ENCODE data around the gene LDLRAD3. TPM values are rescaled to one million over a fixed set of nuclear protein-coding genes. Genes with fewer than 3 reads are reported as not detected.

Gene LDLRAD3
- total RNA-seq, 1 experiment from 2014 or later, result 12.1 TPM

GRCh38 chr11:36047344-36047743 is 103.5 kb downstream of the LDLRAD3 start:
- peaks cover 0 to 2% of the 10 kb centered on the region in 2 experiments; a peak in 1 of 5 replicates for H3K9me3 Mint-ChIP-seq
- H3K27ac Mint-ChIP-seq, result no peak overlapping the region

More at GRCh38 chr11:36047344-36047743, 103.5 kb downstream of the LDLRAD3 start:
- Histone ChIP-seq H2BK20ac (ENCODE audit: low read depth, low read length, poor library complexity, severe bottlenecking) (no peak overlapping the region), H3K4me1 (ENCODE audit: insufficient read depth, low read length) (no peaks in the 10 kb centered on the region), H3K79me2 (ENCODE audit: insufficient read depth, low read length) (no peaks in the 10 kb centered on the region), H2BK15ac (ENCODE audit: low read depth, low read length) (no peak overlapping the region), H3K23ac (ENCODE audit: insufficient read length, low read depth, low read length) (no peak overlapping the region), H3K18ac (ENCODE audit: insufficient read length, low read depth, low read length) (no peak overlapping the region), H3K4me2 (ENCODE audit: insufficient read depth, insufficient read length, low read length) (no peak overlapping the region), H3T11ph (ENCODE audit: low read length) (no peak overlapping the region), H3K9me3 (ENCODE audit: control insufficient read depth, low read depth, low read length) (no peaks in the 10 kb centered on the region), H4K5ac (ENCODE audit: insufficient read length, low read depth, low read length) (no peak overlapping the region), H3K27ac (ENCODE audit: insufficient read length, low read depth, low read length) (no peak overlapping the region), H3K9ac (ENCODE audit: extremely low read depth, insufficient read length, low read length) (no peak overlapping the region), H3K14ac (ENCODE audit: insufficient read depth, low read length) (no peak overlapping the region), H4K20me1 (ENCODE audit: control insufficient read depth, insufficient read depth, insufficient read length) (no peaks in the 10 kb centered on the region), H3K27me3 (ENCODE audit: insufficient read depth, low read length) (no peaks in the 10 kb centered on the region), H2AK5ac (ENCODE audit: insufficient read length, low read length) (no peak overlapping the region), H2AFZ (ENCODE audit: low read length) (no peak overlapping the region), H2BK12ac (ENCODE audit: insufficient read length, low read depth, low read length) (no peak overlapping the region), H3K23me2 (ENCODE audit: insufficient read length, low read depth, low read length, poor library complexity, severe bottlenecking) (no peaks in the 10 kb centered on the region), H2BK120ac (ENCODE audit: low read depth, low read length, poor library complexity, severe bottlenecking) (no peak overlapping the region), H3K4ac (ENCODE audit: low read depth, low read length) (no peak overlapping the region), H3K79me1 (ENCODE audit: insufficient read depth, low read depth, low read length, poor library complexity, severe bottlenecking) (no peaks in the 10 kb centered on the region), H2BK5ac (ENCODE audit: insufficient read length, low read length) (no peak overlapping the region), H3K56ac (ENCODE audit: insufficient read length, low read depth, low read length) (no peak overlapping the region), H4K8ac (replicated peaks; ENCODE audit: insufficient read length, low read depth, low read length) (no peak overlapping the region), H4K91ac (ENCODE audit: insufficient read length, low read depth, low read length) (no peak overlapping the region)
- Mint-ChIP-seq H3K27me3 (ENCODE audit: low read depth) (no peaks in the 10 kb centered on the region), H3K36me3 (ENCODE audit: insufficient read depth in 1 of 3, low read depth in 3 of 3) (peaks cover 4 to 18% (median 9%) of the 10 kb centered on the region in 3 experiments; a peak in 6 of 7 replicates), H3K4me3 (no peak overlapping the region), H3K4me1 (peaks cover 34 to 35% of the 10 kb centered on the region in 2 experiments)
- no peak for DNase-seq
- TF ChIP-seq CTCF (conservative IDR thresholded peaks at IDR 0.05), result no peak
- WGBS (ENCODE audit: extremely low coverage, insufficient read length, low lambda C conversion rate), result no CpG with 5 or more reads among the region's 2 CpGs
